IMR-90 (cell line): ENCODE results near the gene DNAJB9. TPM values are rescaled to one million over a fixed set of nuclear protein-coding genes. Genes with fewer than 3 reads are reported as not detected.

Experiments used
- ATAC-seq: fragments of 200-7000 bp; cut with Tn5 transposase; 2 replicates; pipeline ENCODE4 v1.9.1; 2020; ENCODE audit warnings: low read depth, mild to moderate bottlenecking, moderate library complexity
- BruUV-seq: library from RNA; stranded (reverse); fragments of 400-500 nt; replicated peaks from 2 replicates; lab custom pipeline; 2021; lab: Mats Ljungman, UMichigan
- CTCF ChIA-PET: fragments of 300-600 bp; formaldehyde crosslinking; extraction: SDS; loops from one replicate; lab custom pipeline; 2021; ENCODE audit warnings: antibody characterized with exemption; lab: Yijun Ruan, JAX
- POLR2A ChIA-PET: fragments of 300-600 bp; sonication (Branson Sonifier 250); formaldehyde crosslinking; loops from one replicate; lab custom pipeline; 2022; ENCODE audit warnings: antibody characterized with exemption; ENCODE audit not compliant: unreplicated experiment; lab: Charles Lee
- DNase-seq: peaks from one replicate; pipeline ENCODE4 v3.0.0; 2013
- H2AFZ ChIP-seq: replicated peaks from 2 replicates; pipeline ENCODE3; 2013; ENCODE audit warnings: low read length, mild to moderate bottlenecking; ENCODE audit not compliant: poor library complexity
- H2AK5ac ChIP-seq: 2 replicates; pipeline ENCODE4 v1.6.1; 2013; ENCODE audit warnings: low read depth, low read length, inconsistent platforms
- H2AK9ac ChIP-seq: replicated peaks from 2 replicates; pipeline ENCODE3; 2013; ENCODE audit warnings: mild to moderate bottlenecking, low read depth, low read length, moderate library complexity; ENCODE audit not compliant: poor library complexity
- H2BK120ac ChIP-seq: 2 replicates; pipeline ENCODE4 v1.6.1; 2013; ENCODE audit warnings: low read depth, low read length, inconsistent platforms
- H2BK15ac ChIP-seq: 3 replicates; pipeline ENCODE4 v1.6.1; 2013; ENCODE audit warnings: low read depth, low read length, inconsistent platforms
- H2BK20ac ChIP-seq: 2 replicates; pipeline ENCODE4 v1.6.1; 2013; ENCODE audit warnings: low read depth, mild to moderate bottlenecking, inconsistent platforms, low read length, moderate library complexity
- H2BK5ac ChIP-seq: 2 replicates; pipeline ENCODE4 v1.6.1; 2013; ENCODE audit warnings: mild to moderate bottlenecking, low read depth, low read length, inconsistent platforms; ENCODE audit not compliant: poor library complexity, severe bottlenecking
- H3K14ac ChIP-seq: replicated peaks from 2 replicates; pipeline ENCODE4 v1.6.1; 2013; ENCODE audit warnings: low read depth, low read length, inconsistent platforms
- H3K18ac ChIP-seq: 2 replicates; pipeline ENCODE4 v1.6.1; 2013; ENCODE audit warnings: low read depth, low read length, control low read depth
- H3K23ac ChIP-seq: 2 replicates; pipeline ENCODE4 v1.6.1; 2013; ENCODE audit warnings: low read depth, low read length, inconsistent platforms
- H3K27ac ChIP-seq: 2 replicates; pipeline ENCODE4 v1.5.1; 2013; ENCODE audit warnings: mild to moderate bottlenecking, control low read depth, low read length; ENCODE audit not compliant: insufficient read depth
- H3K27me3 ChIP-seq: 2 replicates; pipeline ENCODE4 v1.6.1; 2013; ENCODE audit warnings: low read length; ENCODE audit not compliant: control insufficient read depth, insufficient read depth
- H3K36me3 ChIP-seq: 2 replicates; pipeline ENCODE4 v1.6.1; 2013; ENCODE audit warnings: low read length, mixed read lengths; ENCODE audit not compliant: control insufficient read depth, insufficient read depth
- H3K4ac ChIP-seq: 2 replicates; pipeline ENCODE4 v1.6.1; 2013; ENCODE audit warnings: low read depth, low read length, inconsistent platforms
- H3K4me1 ChIP-seq: 2 replicates; pipeline ENCODE4 v1.6.1; 2013; ENCODE audit warnings: low read length, mixed read lengths; ENCODE audit not compliant: control insufficient read depth, insufficient read depth
- H3K4me2 ChIP-seq: 2 replicates; pipeline ENCODE4 v1.6.1; 2013; ENCODE audit warnings: low read depth, mild to moderate bottlenecking, control low read depth, low read length, moderate library complexity
- H3K4me3 ChIP-seq: 2 replicates; pipeline ENCODE4 v1.5.1; 2013; ENCODE audit warnings: low read depth, mild to moderate bottlenecking, control low read depth, low read length, moderate library complexity; ENCODE audit not compliant: insufficient read depth
- H3K56ac ChIP-seq: 2 replicates; pipeline ENCODE4 v1.6.1; 2013; ENCODE audit warnings: low read length, inconsistent platforms; ENCODE audit not compliant: insufficient read depth; ENCODE audit errors: extremely low read depth
- H3K79me1 ChIP-seq, 2 experiments: 2 replicates each; pipeline ENCODE4 v1.6.1; 2013; ENCODE audit warnings: low read length in 2 of 2, inconsistent platforms in 1 of 2, low read depth in 1 of 2
- H3K9ac ChIP-seq: 2 replicates; pipeline ENCODE4 v1.6.1; 2013; ENCODE audit warnings: low read depth, low read length, control low read depth
- H3K9me1 ChIP-seq: 2 replicates; pipeline ENCODE4 v1.6.1; 2013; ENCODE audit warnings: low read length, inconsistent platforms; ENCODE audit not compliant: insufficient read depth
- H3K9me3 ChIP-seq: 2 replicates; pipeline ENCODE4 v1.6.1; 2013; ENCODE audit warnings: low read length; ENCODE audit not compliant: control insufficient read depth, insufficient read depth
- H4K20me1 ChIP-seq: 2 replicates; pipeline ENCODE4 v1.6.1; 2013; ENCODE audit warnings: low read length, inconsistent platforms; ENCODE audit not compliant: insufficient read depth
- H4K5ac ChIP-seq: 2 replicates; pipeline ENCODE4 v1.6.1; 2013; ENCODE audit warnings: mild to moderate bottlenecking, low read depth, low read length, control low read depth
- H4K8ac ChIP-seq, 2 experiments: 2 replicates each; pipeline ENCODE4 v1.6.1; 2013; ENCODE audit warnings: low read depth in 2 of 2, low read length in 2 of 2, control low read depth in 1 of 2, inconsistent platforms in 1 of 2
- H4K91ac ChIP-seq: 2 replicates; pipeline ENCODE4 v1.6.1; 2013; ENCODE audit warnings: low read depth, low read length, inconsistent platforms; ENCODE audit not compliant: insufficient read depth
- BHLHE40 ChIP-seq: fragments of 150-350 bp; IDR thresholded peaks from 2 replicates; pipeline ENCODE4 v1.6.1; 2016; ENCODE audit warnings: mild to moderate bottlenecking, low read depth, low read length
- CEBPB ChIP-seq: IDR thresholded peaks from 2 replicates; pipeline ENCODE4 v1.6.1; 2012; ENCODE audit warnings: low read depth, low read length, improper control_type of control experiment
- FOS ChIP-seq: fragments of 150-350 bp; IDR thresholded peaks from 2 replicates; pipeline ENCODE4 v1.6.1; 2016; ENCODE audit warnings: low read depth, low read length
- MAFK ChIP-seq: IDR thresholded peaks from 2 replicates; pipeline ENCODE4 v1.6.1; 2012; ENCODE audit warnings: low read depth, low read length, improper control_type of control experiment
- RAD21 ChIP-seq: IDR thresholded peaks from 2 replicates; pipeline ENCODE4 v1.6.1; 2012; ENCODE audit warnings: low read length, improper control_type of control experiment
- WGBS, 2 experiments: methylation state at CpG; one replicate each; pipeline versions ENCODE4 v1.1.5 to v1.1.7; 2013; ENCODE audit warnings: missing lambda C conversion rate in 2 of 2; ENCODE audit not compliant: insufficient read length in 1 of 2; ENCODE audit errors: extremely low coverage in 2 of 2; 5-methylcytosine and 5-hydroxymethylcytosine counted together
- dilution Hi-C: fragments of 300-500 bp; cut with HindIII; formaldehyde crosslinking; loops from one replicate; pipeline ENCODE4 v1.14.3; 2018; ENCODE audit warnings: low sequenced_read_pairs; ENCODE audit not compliant: unreplicated experiment
- in situ Hi-C: fragments of 300-500 bp; cut with MboI; formaldehyde crosslinking; loops from 3 replicates; pipeline ENCODE4 v1.14.3; 2019; ENCODE audit warnings: low sequenced_read_pairs, inconsistent platforms, mixed read lengths
- intact Hi-C: fragments of 100-400 bp; cut with micrococcal nuclease; formaldehyde crosslinking; loops from 2 replicates; pipeline ENCODE4 v1.10.0; 2022
- polyA plus RNA-seq, 3 experiments: library from polyadenylated mRNA; depleted of rRNA; stranded (reverse); fragments of >200 nt; gene quantifications; 2 replicates each; pipeline ENCODE4 v1.2.3, GENCODE V29; 2012; ENCODE audit warnings: low replicate concordance in 1 of 3
- total RNA-seq: library from RNA; depleted of rRNA; stranded (reverse); fragments of >200 nt; gene quantifications from 2 replicates; pipeline ENCODE4 v1.2.3, GENCODE V29; 2012

Gene DNAJB9
- total and polyA plus RNA-seq, 2 of the 4 experiments (the other 2 are of a cell fraction): 3.8 to 44.6 TPM

GRCh38 chr7:108525327-108525984, 44.2 kb upstream of the DNAJB9 start:
- H2AFZ ChIP-seq: peak overlapping the region; percentile 99
- peaks cover 4 to 33% of the 10 kb centered on the region in 2 experiments; a peak in 2 of 4 replicates for H3K79me1 ChIP-seq
- in situ Hi-C loops (loop anchor here (5.0 kb wide), 1 partner anchor 47 kb away; no protein-coding TSS in a partner anchor), intact Hi-C loops (no loop called here), dilution Hi-C loops (no loop called here)
- DNase-seq: peak; percentile 82
- peak overlapping the region; percentile 77 for H2AK9ac ChIP-seq
- TSS peak; percentile 47 for BruUV-seq
- H4K5ac ChIP-seq: peak overlapping the region; percentile 28
- H2BK20ac ChIP-seq: no peak overlapping the region
- H3K4me3 ChIP-seq: peak overlapping the region; percentile 67
- ChIA-PET CTCF (no interaction called here), POLR2A (no interaction called here)
- H3K27me3 ChIP-seq: no peaks in the 10 kb centered on the region
- peak overlapping the region; percentile 37 for H3K18ac ChIP-seq
- H2BK120ac ChIP-seq: peak overlapping the region; percentile 83
- peak overlapping the region; percentile 73 for H3K56ac ChIP-seq
- no peaks in the 10 kb centered on the region for H3K9me3 ChIP-seq
- H3K9me1 ChIP-seq: no peaks in the 10 kb centered on the region
- H3K4me2 ChIP-seq: peak overlapping the region; percentile 81
- peak overlapping the region; percentile 88 for H3K27ac ChIP-seq
- peak overlapping the region; percentile 18; the same call in 1 of the 3 replicates for H2BK15ac ChIP-seq
- peak overlapping the region; percentile 79 for H3K9ac ChIP-seq
- peaks cover 6% of the 10 kb centered on the region; the same call in 1 of the 2 replicates for H4K20me1 ChIP-seq
- H2AK5ac ChIP-seq: peak overlapping the region; percentile 29; the same call in 1 of the 2 replicates
- H3K4ac ChIP-seq: peak overlapping the region; percentile 86
- H3K36me3 ChIP-seq: no peaks in the 10 kb centered on the region
- peak; percentile 82 for ATAC-seq
- H3K14ac ChIP-seq: peak overlapping the region; percentile 53
- 0% methylated on average over 6 of the region's 22 CpGs; no CpG with 5 or more reads in 1 of the 2 experiments for WGBS, 2 experiments
- peak overlapping the region in 1 of 2 experiments; percentile 80; a peak in 2 of 4 replicates for H4K8ac ChIP-seq
- H2BK5ac ChIP-seq: peak overlapping the region; percentile 86
- H3K23ac ChIP-seq: peak overlapping the region; percentile 75
- no peak for TF ChIP-seq RAD21
- TF ChIP-seq BHLHE40: 0 out of 2 replicates have a peak, but pooled peaks have one; percentile 23
- TF ChIP-seq CEBPB: peak; percentile 92
- no peak for TF ChIP-seq MAFK
- peak; percentile 88 for TF ChIP-seq FOS
- H4K91ac ChIP-seq: peak overlapping the region; percentile 70
- H3K4me1 ChIP-seq: peaks cover 4% of the 10 kb centered on the region; the same call in 1 of the 2 replicates
